Measurements from ENCODE around the gene MARVELD2.
"Not testable (repeated sequence)": the region's sequence is repeated elsewhere in the genome, so short reads cannot be mapped to it uniquely, and the experiment has no call there.

MARVELD2 gene

DNA sequence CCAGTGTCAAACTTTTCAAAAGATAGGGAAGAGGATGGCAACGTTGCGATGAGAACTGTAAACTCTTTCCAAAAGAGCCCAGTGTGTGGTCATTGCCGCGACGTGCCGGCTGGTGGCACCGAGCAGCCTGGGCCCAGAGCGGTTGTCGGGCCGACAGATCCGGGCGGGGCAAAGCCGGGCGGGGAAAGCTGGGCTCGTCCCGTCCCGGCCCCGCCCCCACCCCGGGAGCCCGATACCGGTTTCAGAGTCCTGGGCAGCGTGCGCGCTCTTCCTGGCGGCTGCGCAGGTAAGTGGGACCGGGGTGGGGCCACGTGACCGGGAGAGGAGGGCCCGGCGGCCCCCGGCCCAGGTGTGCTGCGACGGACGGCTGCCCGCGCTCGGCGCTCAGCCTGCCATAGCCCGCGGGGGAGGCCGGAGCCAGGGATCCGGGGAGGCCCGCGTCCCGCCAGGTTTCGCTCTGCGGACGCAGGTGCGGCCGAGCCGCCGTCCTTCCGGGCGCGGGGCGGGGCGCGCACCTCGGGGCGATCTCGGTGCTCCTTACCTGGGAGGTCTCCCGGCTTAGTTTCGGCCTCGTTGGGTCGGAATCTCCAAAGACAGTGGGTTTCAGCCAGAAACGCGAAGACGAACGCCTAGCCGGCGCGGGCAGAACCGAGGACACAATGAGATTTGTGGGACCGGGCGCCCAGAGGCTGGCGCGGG is at the start of gene MARVELD2:
TSS of gene MARVELD2 (plus strand) at position 232 of the 699 bp plus-strand sequence. CDS start 4,270 bp downstream, outside the sequence.
- DNase-seq (ENCODE audit: low read depth): no peak
- H3K4me3 ChIP-seq (ENCODE audit: low read depth, low read length): peak within 1 kb of the TSS; percentile 59
- TF ChIP-seq, protein P1, sequence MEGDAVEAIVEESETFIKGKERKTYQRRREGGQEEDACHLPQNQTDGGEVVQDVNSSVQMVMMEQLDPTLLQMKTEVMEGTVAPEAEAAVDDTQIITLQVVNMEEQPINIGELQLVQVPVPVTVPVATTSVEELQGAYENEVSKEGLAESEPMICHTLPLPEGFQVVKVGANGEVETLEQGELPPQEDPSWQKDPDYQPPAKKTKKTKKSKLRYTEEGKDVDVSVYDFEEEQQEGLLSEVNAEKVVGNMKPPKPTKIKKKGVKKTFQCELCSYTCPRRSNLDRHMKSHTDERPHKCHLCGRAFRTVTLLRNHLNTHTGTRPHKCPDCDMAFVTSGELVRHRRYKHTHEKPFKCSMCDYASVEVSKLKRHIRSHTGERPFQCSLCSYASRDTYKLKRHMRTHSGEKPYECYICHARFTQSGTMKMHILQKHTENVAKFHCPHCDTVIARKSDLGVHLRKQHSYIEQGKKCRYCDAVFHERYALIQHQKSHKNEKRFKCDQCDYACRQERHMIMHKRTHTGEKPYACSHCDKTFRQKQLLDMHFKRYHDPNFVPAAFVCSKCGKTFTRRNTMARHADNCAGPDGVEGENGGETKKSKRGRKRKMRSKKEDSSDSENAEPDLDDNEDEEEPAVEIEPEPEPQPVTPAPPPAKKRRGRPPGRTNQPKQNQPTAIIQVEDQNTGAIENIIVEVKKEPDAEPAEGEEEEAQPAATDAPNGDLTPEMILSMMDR (IDR thresholded peaks at IDR 0.05; ENCODE audit: low read depth, low read length, missing control alignments): peak; percentile 11

DNA sequence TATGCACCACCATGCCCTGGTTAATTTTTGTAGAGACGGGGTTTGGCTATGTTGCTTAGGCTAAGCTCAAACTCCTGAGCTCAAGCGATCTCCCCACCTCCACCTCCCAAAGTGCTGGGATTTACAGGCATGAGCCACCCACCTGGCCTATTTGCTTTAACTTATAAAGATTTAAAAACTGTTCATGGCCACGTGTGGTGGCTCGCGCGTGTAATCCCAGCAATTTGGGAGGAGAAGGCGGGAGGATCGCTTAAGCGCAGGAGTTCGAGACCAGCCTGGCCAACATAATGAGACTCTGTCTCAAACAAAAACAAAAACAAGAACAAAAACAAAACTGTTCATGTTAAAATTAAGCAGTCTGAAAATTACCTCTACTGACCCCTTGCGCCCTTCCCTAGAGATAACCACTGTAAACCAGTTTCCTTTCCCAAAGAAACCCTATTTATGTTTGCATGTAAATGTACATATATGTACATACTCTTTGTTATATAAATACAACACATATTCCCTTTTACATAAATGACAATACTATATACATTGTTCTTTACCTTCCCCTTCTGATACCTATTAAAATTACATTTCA is 47.1 kb upstream of the MARVELD2 start:
- H3K4me3 ChIP-seq (ENCODE audit: low read depth, low read length): peak overlapping the region; percentile 84
- DNase-seq (ENCODE audit: low read depth): no peak
- TF ChIP-seq, protein P1 (IDR thresholded peaks at IDR 0.05; ENCODE audit: low read depth, low read length, missing control alignments): peak; percentile 36

DNA sequence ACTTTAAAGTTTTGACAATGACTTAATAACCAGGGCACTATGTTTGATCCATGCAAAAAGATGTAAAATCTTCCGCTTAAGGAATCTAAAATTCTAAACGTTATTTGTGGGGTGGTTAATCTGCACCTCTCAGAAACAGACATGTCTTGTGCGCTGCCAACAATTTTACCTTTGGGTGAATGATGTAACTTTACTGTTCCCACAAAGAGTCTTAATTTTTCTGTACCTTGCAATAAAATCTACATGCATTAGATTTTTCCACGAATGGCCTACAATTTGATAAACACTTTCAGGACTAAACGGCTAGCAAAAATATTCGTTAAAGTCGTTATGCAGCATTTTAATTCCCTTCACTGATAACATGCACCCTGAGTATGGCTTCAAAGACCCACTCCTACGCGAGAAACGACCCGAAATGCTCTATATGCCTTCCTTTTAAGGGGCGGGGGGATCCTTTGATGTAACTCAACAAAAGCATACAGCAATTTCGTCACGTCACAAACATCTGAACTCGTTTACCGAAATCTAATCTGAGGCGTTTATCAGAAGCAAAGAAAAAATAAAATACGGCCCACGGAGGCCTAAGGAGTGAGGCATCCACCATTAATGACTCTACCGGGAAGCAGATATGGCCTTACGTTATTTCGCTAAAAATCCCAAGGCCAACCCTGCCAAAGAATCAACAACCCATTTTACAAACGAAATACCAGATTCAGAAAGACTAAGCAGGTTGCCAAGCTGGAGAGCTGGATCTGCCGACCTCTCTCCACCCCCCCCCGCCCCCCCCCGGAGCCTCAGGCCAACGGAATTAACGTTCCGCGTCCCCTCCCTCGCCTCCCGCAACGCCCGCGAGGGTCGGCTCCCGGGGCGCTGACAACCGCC is 46.2 kb upstream of the MARVELD2 start:
- DNase-seq (ENCODE audit: low read depth): no peak
- peak overlapping the region; percentile 84 for H3K4me3 ChIP-seq (ENCODE audit: low read depth, low read length)
- TF ChIP-seq, protein P1 (IDR thresholded peaks at IDR 0.05; ENCODE audit: low read depth, low read length, missing control alignments): no peak

- TF ChIP-seq, protein P1 (IDR thresholded peaks at IDR 0.05; ENCODE audit: low read depth, low read length, missing control alignments): no peak
- H3K4me3 ChIP-seq (ENCODE audit: low read depth, low read length): peak within 1 kb of the TSS; percentile 84
- peak; percentile 83 for DNase-seq (ENCODE audit: low read depth)
Observed at GRCh38 chr5:69369340-69370121, 45.4 kb upstream of the MARVELD2 start, which contains the start of the genes AK6, RAD17 and TAF9. AK6 (minus strand) TSS chr5:69369520; CDS start chr5:69369490, 30 bp downstream. RAD17 (plus strand) TSS chr5:69369818; CDS start chr5:69372209, 2,391 bp downstream. TAF9 (minus strand) TSS chr5:69369520; CDS start chr5:69365737, 3,783 bp downstream.

DNA sequence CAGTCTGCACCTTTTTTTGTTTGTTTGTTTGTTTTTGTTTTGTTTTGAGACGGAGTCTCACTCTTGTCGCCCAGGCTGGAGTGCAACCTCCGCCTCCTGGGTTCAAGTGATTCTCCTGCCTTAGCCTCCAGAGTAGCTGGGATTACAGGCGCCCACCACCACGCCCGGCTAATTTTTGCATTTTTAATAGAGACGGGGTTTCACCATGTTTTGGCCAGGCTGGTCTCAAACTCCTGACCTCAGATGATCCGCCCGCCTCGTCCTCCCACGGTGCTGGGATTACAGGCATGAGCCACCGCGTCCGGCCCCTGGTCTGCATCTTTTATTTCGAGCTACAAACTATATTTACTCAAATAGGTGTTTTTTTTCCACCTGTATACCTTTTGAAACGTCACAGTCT is 44.6 kb upstream of the MARVELD2 start:
- H3K4me3 ChIP-seq (ENCODE audit: low read depth, low read length): peak overlapping the region; percentile 84
- DNase-seq (ENCODE audit: low read depth): not testable (repeated sequence)

DNA sequence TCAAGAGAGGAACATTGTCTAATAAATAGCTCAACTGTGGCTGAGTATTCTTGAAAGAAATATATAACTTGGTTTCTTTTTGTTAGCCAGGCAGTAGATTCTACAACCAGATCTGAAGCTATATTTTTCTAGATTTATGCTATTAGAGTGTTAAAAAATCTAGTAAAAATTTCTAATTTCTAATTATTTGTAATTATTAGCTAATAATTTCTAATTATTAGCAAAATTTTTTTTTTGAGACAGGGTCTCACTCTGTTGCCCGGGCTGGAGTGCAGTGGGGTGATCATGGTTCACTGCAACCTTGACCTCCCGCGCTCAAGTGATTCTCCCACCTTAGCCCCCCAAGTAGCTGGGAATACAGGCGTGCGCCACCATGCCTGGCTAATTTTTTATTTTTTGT is 42.5 kb upstream of the MARVELD2 start:
- H3K4me3 ChIP-seq (ENCODE audit: low read depth, low read length): peak overlapping the region; percentile 50
- TF ChIP-seq, protein P1 (IDR thresholded peaks at IDR 0.05; ENCODE audit: low read depth, low read length, missing control alignments): no peak
- no peak for DNase-seq (ENCODE audit: low read depth)

All from GM12864 (cell line).